ENCODE results near the gene KAT14.

DNA sequence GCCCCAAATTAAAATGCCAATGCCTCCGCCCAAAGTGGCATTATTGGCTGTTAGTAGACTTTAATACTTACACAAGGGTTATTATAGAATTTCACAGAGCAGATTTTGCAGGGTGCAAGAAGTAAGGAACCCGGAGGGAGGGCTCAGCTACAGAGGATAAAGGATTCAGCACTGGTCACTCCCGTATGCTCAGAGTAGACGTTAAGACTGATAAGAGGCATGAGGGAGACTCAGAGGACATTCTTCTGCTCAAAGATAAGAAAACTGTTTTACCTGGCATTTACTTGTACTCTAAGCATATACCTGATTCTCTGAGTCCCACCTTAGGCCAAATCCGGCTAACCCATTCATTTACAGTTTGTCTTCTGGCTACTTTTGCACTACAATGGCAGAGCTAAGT, 43.5 kb upstream of the KAT14 start:
- TF ChIP-seq IRF2 (CRISPR knock-in tag; IDR thresholded peaks at IDR 0.05; ENCODE audit: borderline replicate concordance, low read depth): no peak
- no peak for TF ChIP-seq ZNF232 (CRISPR knock-in tag; IDR thresholded peaks at IDR 0.05)
- TF ChIP-seq SP1 (CRISPR knock-in tag; conservative IDR thresholded peaks at IDR 0.05): no peak
- no peak for TF ChIP-seq ZBTB43 (CRISPR knock-in tag; IDR thresholded peaks at IDR 0.05)
